ENCODE measurements around the gene SLC2A2. TPM values are rescaled to one million over a fixed set of nuclear protein-coding genes. Genes with fewer than 3 reads are reported as not detected.

The SLC2A2 gene
- total RNA-seq: not detected in 2 replicates

DNA sequence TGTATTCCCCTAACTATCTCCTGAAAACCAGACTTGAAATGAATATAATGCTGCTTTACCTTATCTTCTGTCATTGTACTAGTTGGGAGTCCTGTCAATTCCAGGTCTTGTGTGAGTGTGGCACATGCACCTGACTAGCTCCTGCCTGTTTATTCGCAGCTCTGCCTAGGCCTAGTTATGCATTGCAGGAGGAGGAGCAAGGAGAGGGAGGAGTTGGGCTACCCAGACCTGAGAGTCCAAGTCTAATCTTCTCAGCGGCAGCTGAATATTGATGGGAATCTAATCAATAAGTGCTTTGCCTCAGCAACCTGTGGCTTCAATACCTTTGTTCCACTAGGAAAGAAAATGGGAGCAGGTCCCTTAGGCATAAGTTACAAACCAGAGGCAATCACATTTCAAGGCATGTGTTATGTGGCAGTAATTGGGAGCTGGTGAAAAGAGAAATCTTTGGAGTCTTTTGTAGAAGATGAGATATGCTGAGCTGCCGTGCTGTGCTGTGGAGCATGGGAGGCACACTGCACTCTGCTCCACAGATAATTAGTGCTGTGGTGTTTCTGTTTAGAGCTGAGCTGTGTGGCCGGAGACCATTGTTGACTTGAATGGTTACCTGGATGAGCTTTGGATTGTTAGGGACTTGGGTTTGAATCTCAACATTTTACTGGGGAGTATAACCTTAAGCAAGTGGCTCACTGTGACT, at the start of gene SLC2A2:
TSS of gene SLC2A2 (minus strand) at position 124 of the 697 bp plus-strand sequence. CDS start at position 74, 50 bp downstream.

Other genes starting within 250 kb of the SLC2A2 start
- gene RPL22L1, start 156.5 kb downstream of the SLC2A2 start, total RNA-seq: 139 and 262 TPM in 2 replicates
- 17.4 and 17.5 TPM in 2 replicates for gene EIF5A2, start 118.1 kb downstream of the SLC2A2 start, total RNA-seq

Data from regular cardiac myocyte (primary cell).